Hepatocyte (in vitro differentiated cells): ENCODE results near the gene ARMC5. TPM values are rescaled to one million over a fixed set of nuclear protein-coding genes. Genes with fewer than 3 reads are reported as not detected.

Source experiments
- DNase-seq: peaks from one replicate; pipeline ENCODE4 v3.0.0-alpha.2; 2016; ENCODE audit warnings: low spot score
- H2AFZ ChIP-seq: fragments of 200-600 bp; sonication (generic); 2 replicates; pipeline ENCODE4 v1.6.0; 2016; ENCODE audit warnings: antibody characterized with exemption, mild to moderate bottlenecking
- H3K27ac ChIP-seq: fragments of 200-600 bp; sonication (generic); 2 replicates; pipeline ENCODE4 v1.5.1; 2016; ENCODE audit warnings: mild to moderate bottlenecking
- H3K27me3 ChIP-seq: fragments of 200-600 bp; sonication (generic); 2 replicates; pipeline ENCODE4 v1.6.1; 2016
- H3K36me3 ChIP-seq: fragments of 200-600 bp; sonication (generic); replicated peaks from 2 replicates; pipeline ENCODE4 v1.5.1; 2016; ENCODE audit warnings: low read depth; ENCODE audit not compliant: insufficient read depth
- H3K4me1 ChIP-seq: fragments of 200-600 bp; sonication (generic); 2 replicates; pipeline ENCODE4 v1.5.1; 2016; ENCODE audit warnings: mild to moderate bottlenecking, moderate library complexity; ENCODE audit not compliant: insufficient read depth
- H3K4me2 ChIP-seq: fragments of 200-600 bp; sonication (generic); 2 replicates; pipeline ENCODE4 v1.6.0; 2016
- H3K4me3 ChIP-seq: fragments of 200-600 bp; sonication (generic); 2 replicates; pipeline ENCODE4 v1.5.1; 2016; ENCODE audit warnings: mild to moderate bottlenecking
- H3K79me2 ChIP-seq: fragments of 200-600 bp; sonication (generic); 2 replicates; pipeline ENCODE4 v1.6.0; 2017; ENCODE audit warnings: mild to moderate bottlenecking
- H3K9me2 ChIP-seq: fragments of 200-600 bp; sonication (generic); replicated peaks from 2 replicates; pipeline ENCODE4 v1.6.0; 2017; ENCODE audit warnings: mild to moderate bottlenecking; ENCODE audit not compliant: insufficient read depth
- H3K9me3 ChIP-seq: fragments of 200-600 bp; sonication (generic); 2 replicates; pipeline ENCODE4 v1.5.1; 2016; ENCODE audit warnings: low read depth, mild to moderate bottlenecking
- H4K20me1 ChIP-seq: fragments of 200-600 bp; sonication (generic); 2 replicates; pipeline ENCODE4 v1.6.0; 2016; ENCODE audit warnings: mild to moderate bottlenecking; ENCODE audit not compliant: insufficient read depth, poor library complexity, severe bottlenecking
- EZH2 ChIP-seq: fragments of 200-600 bp; sonication (generic); IDR thresholded peaks from 2 replicates; pipeline ENCODE4 v1.6.1; 2016; ENCODE audit warnings: antibody characterized with exemption, mild to moderate bottlenecking, borderline replicate concordance
- EZH2phosphoT487 ChIP-seq: fragments of 200-600 bp; sonication (generic); IDR thresholded peaks from one replicate; pipeline ENCODE4 v1.6.1; 2018; ENCODE audit warnings: antibody characterized with exemption, mild to moderate bottlenecking, low read depth, moderate library complexity; ENCODE audit not compliant: unreplicated experiment, severe bottlenecking
- WGBS: methylation state at CpG from one replicate; pipeline ENCODE4 v1.1.6; 2016; ENCODE audit warnings: low lambda C conversion rate; ENCODE audit errors: missing lambda C conversion rate; 5-methylcytosine and 5-hydroxymethylcytosine counted together
- polyA plus RNA-seq: library from polyadenylated mRNA; unstranded; fragments of >200 nt; fragmentation: Nextera tagmentation; extraction: Ambion mirVana; gene quantifications from 2 replicates; pipeline ENCODE4 v1.2.1, GENCODE V29; 2016
- total RNA-seq: library from RNA; depleted of rRNA; stranded (reverse); fragments of >200 nt; gene quantifications from 2 replicates; pipeline ENCODE4 v1.2.3, GENCODE V29; 2014
- TF ChIP-seq, protein P1 (sequence below): fragments of 200-600 bp; sonication (generic); IDR thresholded peaks from 2 replicates; pipeline ENCODE4 v1.5.1; 2016; ENCODE audit warnings: antibody characterized with exemption, mild to moderate bottlenecking; ENCODE audit not compliant: poor library complexity

Gene ARMC5
- total and polyA plus RNA-seq, 2 experiments from 2014 or later, result 12.2 to 19.4 TPM

DNA sequence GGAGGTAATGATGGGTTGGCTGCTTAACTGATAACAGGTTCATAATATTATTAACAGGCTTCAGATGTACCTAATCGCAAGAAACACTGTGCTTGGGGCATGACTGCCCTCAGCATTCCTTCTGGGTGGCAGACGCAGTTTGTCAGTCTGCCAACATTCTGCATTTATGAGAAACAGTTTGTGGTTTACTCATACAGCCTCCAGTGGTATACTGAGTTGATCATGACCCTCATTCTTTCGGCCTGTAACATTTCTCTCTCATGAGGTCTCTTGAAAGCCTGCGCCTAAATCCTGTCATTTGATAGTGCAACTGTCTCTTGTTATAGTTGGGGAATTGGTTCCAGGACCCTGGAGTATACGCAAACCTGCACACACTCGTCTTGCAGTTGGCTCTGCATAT, 53.8 kb downstream of the ARMC5 start:
- H3K4me1 ChIP-seq, result peaks cover 11% of the 10 kb centered on the region
- H3K9me2 ChIP-seq, result no peaks in the 10 kb centered on the region
- no peak overlapping the region for H3K27ac ChIP-seq
- no peak overlapping the region for H2AFZ ChIP-seq
- WGBS, result 75% methylated on average over 6 of the region's 6 CpGs
- no peak overlapping the region for H3K4me2 ChIP-seq
- H3K79me2 ChIP-seq, result peaks cover 14% of the 10 kb centered on the region
- H3K9me3 ChIP-seq, result no peaks in the 10 kb centered on the region
- H3K27me3 ChIP-seq, result no peaks in the 10 kb centered on the region
- TF ChIP-seq EZH2phosphoT487, result no peak
- TF ChIP-seq, protein P1, sequence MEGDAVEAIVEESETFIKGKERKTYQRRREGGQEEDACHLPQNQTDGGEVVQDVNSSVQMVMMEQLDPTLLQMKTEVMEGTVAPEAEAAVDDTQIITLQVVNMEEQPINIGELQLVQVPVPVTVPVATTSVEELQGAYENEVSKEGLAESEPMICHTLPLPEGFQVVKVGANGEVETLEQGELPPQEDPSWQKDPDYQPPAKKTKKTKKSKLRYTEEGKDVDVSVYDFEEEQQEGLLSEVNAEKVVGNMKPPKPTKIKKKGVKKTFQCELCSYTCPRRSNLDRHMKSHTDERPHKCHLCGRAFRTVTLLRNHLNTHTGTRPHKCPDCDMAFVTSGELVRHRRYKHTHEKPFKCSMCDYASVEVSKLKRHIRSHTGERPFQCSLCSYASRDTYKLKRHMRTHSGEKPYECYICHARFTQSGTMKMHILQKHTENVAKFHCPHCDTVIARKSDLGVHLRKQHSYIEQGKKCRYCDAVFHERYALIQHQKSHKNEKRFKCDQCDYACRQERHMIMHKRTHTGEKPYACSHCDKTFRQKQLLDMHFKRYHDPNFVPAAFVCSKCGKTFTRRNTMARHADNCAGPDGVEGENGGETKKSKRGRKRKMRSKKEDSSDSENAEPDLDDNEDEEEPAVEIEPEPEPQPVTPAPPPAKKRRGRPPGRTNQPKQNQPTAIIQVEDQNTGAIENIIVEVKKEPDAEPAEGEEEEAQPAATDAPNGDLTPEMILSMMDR, result no peak
- no peak for TF ChIP-seq EZH2
- H4K20me1 ChIP-seq, result no peaks in the 10 kb centered on the region
- H3K36me3 ChIP-seq, result no peaks in the 10 kb centered on the region
- no peak overlapping the region for H3K4me3 ChIP-seq
- no peak for DNase-seq

DNA sequence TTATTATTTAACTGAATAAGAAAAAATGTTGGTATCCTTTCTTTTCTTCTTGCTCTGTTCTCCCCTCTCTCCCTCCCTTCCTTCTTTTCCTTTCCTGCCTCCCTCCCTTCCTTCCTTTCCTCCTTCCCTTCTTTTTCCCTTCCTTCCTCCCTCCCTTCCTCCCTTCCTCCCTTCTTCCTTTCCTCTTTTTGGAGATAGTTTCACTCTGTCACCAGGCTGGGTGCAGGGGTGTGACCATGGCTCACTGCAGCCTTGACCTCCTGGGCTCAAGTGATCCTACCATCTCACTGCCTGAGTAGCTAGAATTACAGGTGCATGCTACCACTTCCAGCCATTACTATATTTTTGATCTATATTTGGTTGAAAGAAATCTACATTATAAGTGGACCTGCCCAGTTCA, 54.6 kb downstream of the ARMC5 start:
- no peaks in the 10 kb centered on the region for H3K9me2 ChIP-seq
- no peak overlapping the region for H2AFZ ChIP-seq
- no peak for DNase-seq
- H3K4me3 ChIP-seq, result no peak overlapping the region
- H3K36me3 ChIP-seq, result no peaks in the 10 kb centered on the region
- no peaks in the 10 kb centered on the region for H3K9me3 ChIP-seq
- H4K20me1 ChIP-seq, result no peaks in the 10 kb centered on the region
- no peak overlapping the region for H3K27ac ChIP-seq
- H3K4me1 ChIP-seq, result peaks cover 11% of the 10 kb centered on the region
- H3K4me2 ChIP-seq, result no peak overlapping the region
- no peaks in the 10 kb centered on the region for H3K27me3 ChIP-seq
- TF ChIP-seq EZH2 (no peak), EZH2phosphoT487 (no peak)
- TF ChIP-seq, protein P1, result no peak
- peaks cover 13% of the 10 kb centered on the region for H3K79me2 ChIP-seq

Other genes starting within 250 kb of the ARMC5 start
- 0.04 TPM in 1 of 2 replicates, not detected in the other for gene TRIM72, start 245.4 kb upstream of the ARMC5 start, total RNA-seq
- not detected in 2 replicates for gene TRIM72, start 245.4 kb upstream of the ARMC5 start, polyA plus RNA-seq
- not detected in 2 replicates for gene PYDC1, start 242.4 kb upstream of the ARMC5 start, total RNA-seq
- gene PYDC1, start 242.4 kb upstream of the ARMC5 start, polyA plus RNA-seq, result not detected in 2 replicates
- 0.32 and 2.5 TPM in 2 replicates for gene ITGAM, start 199.5 kb upstream of the ARMC5 start, total RNA-seq
- not detected in 2 replicates for gene ITGAM, start 199.5 kb upstream of the ARMC5 start, polyA plus RNA-seq
- gene ITGAX, start 104.3 kb upstream of the ARMC5 start, total RNA-seq, result 0.52 and 0.60 TPM in 2 replicates
- 0.43 and 0.50 TPM in 2 replicates for gene ITGAX, start 104.3 kb upstream of the ARMC5 start, polyA plus RNA-seq
- gene ITGAD, start 66.2 kb upstream of the ARMC5 start, total RNA-seq, result not detected in 2 replicates
- gene ITGAD, start 66.2 kb upstream of the ARMC5 start, polyA plus RNA-seq, result not detected in 2 replicates
- not detected in 2 replicates for gene COX6A2, start 31.1 kb upstream of the ARMC5 start, total RNA-seq
- gene COX6A2, start 31.1 kb upstream of the ARMC5 start, polyA plus RNA-seq, result 1.7 TPM in 1 of 2 replicates, not detected in the other
- 1.2 and 1.7 TPM in 2 replicates for gene ZNF843, start 16.7 kb upstream of the ARMC5 start, total RNA-seq
- 0.54 and 0.64 TPM in 2 replicates for gene ZNF843, start 16.7 kb upstream of the ARMC5 start, polyA plus RNA-seq
- 14.5 and 15.7 TPM in 2 replicates for gene TGFB1I1, start 12.7 kb downstream of the ARMC5 start, total RNA-seq
- gene TGFB1I1, start 12.7 kb downstream of the ARMC5 start, polyA plus RNA-seq, result 34.8 and 35.4 TPM in 2 replicates
- gene SLC5A2, start 23.6 kb downstream of the ARMC5 start, total RNA-seq, result 2.3 and 2.5 TPM in 2 replicates
- gene SLC5A2, start 23.6 kb downstream of the ARMC5 start, polyA plus RNA-seq, result 7.5 and 12.7 TPM in 2 replicates
- 75.2 and 77.2 TPM in 2 replicates for gene RUSF1, start 48.9 kb downstream of the ARMC5 start, total RNA-seq
- 56.6 and 68.0 TPM in 2 replicates for gene RUSF1, start 48.9 kb downstream of the ARMC5 start, polyA plus RNA-seq
- not detected in 2 replicates for gene AHSP, start 68.4 kb downstream of the ARMC5 start, total RNA-seq
- not detected in 2 replicates for gene AHSP, start 68.4 kb downstream of the ARMC5 start, polyA plus RNA-seq